Neural crest cell (in vitro differentiated cells): ENCODE measurements around the gene PCDHB2. TPM values are rescaled to one million over a fixed set of nuclear protein-coding genes. Genes with fewer than 3 reads are reported as not detected.
"Not testable (repeated sequence)": the region's sequence is repeated elsewhere in the genome, so short reads cannot be mapped to it uniquely, and the experiment has no call there.

Experiments used
- DNase-seq: peaks from one replicate; pipeline ENCODE4 v3.0.0; 2021; ENCODE audit warnings: low read depth, mixed read lengths, low spot score
- H3K27ac Mint-ChIP-seq: one replicate; pipeline ENCODE4 v1.8.0; 2021; ENCODE audit warnings: mild to moderate bottlenecking, mixed read lengths; ENCODE audit not compliant: unreplicated experiment
- H3K27me3 Mint-ChIP-seq: 2 replicates; pipeline ENCODE4 v1.8.0; 2021; ENCODE audit warnings: low read depth, mild to moderate bottlenecking, mixed read lengths
- H3K36me3 Mint-ChIP-seq: 2 replicates; pipeline ENCODE4 v1.8.0; 2021; ENCODE audit warnings: low read depth, mild to moderate bottlenecking, mixed read lengths
- H3K4me1 Mint-ChIP-seq: 2 replicates; pipeline ENCODE4 v1.8.0; 2021; ENCODE audit warnings: mixed read lengths
- H3K4me3 Mint-ChIP-seq: one replicate; pipeline ENCODE4 v1.8.0; 2021; ENCODE audit warnings: mild to moderate bottlenecking, mixed read lengths
- H3K9me3 Mint-ChIP-seq: 2 replicates; pipeline ENCODE4 v1.8.0; 2021; ENCODE audit warnings: mixed read lengths
- total RNA-seq: library from RNA; stranded (reverse); gene quantifications from 2 replicates; pipeline ENCODE4 v1.2.1, GENCODE V29; 2021
- TF ChIP-seq, protein P1 (sequence below): fragments of 200-600 bp; sonication (generic); conservative IDR thresholded peaks from 2 replicates; pipeline ENCODE4 v1.5.0; 2021; ENCODE audit warnings: antibody characterized with exemption, mild to moderate bottlenecking

Gene PCDHB2
- total RNA-seq, 1 donor from 2014 or later = 57.8 TPM

DNA sequence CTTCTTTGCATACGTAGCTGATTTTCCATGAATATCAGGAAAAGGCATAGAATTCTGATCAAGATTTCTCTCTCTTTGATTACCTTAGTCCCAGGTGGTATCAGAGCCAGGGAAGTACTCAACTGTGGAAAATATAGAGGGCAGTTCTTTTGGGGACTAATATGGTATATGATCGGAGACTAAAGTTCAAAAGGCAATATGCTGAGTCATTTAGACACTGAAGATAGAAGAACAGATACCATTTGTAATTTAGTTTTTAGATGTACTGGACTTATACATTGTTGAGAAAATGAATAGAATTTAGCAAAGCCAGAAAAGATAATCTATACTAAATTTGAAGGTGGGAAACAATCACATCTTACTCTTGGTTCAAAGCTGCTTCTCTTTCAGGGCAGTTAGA, 10.9 kb downstream of the PCDHB2 start:
- no peaks in the 10 kb centered on the region for H3K27me3 Mint-ChIP-seq
- H3K9me3 Mint-ChIP-seq = peaks cover 20% of the 10 kb centered on the region
- H3K27ac Mint-ChIP-seq = no peak overlapping the region
- H3K36me3 Mint-ChIP-seq = peaks cover 67% of the 10 kb centered on the region
- TF ChIP-seq, protein P1, sequence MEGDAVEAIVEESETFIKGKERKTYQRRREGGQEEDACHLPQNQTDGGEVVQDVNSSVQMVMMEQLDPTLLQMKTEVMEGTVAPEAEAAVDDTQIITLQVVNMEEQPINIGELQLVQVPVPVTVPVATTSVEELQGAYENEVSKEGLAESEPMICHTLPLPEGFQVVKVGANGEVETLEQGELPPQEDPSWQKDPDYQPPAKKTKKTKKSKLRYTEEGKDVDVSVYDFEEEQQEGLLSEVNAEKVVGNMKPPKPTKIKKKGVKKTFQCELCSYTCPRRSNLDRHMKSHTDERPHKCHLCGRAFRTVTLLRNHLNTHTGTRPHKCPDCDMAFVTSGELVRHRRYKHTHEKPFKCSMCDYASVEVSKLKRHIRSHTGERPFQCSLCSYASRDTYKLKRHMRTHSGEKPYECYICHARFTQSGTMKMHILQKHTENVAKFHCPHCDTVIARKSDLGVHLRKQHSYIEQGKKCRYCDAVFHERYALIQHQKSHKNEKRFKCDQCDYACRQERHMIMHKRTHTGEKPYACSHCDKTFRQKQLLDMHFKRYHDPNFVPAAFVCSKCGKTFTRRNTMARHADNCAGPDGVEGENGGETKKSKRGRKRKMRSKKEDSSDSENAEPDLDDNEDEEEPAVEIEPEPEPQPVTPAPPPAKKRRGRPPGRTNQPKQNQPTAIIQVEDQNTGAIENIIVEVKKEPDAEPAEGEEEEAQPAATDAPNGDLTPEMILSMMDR = no peak
- no peaks in the 10 kb centered on the region for H3K4me1 Mint-ChIP-seq
- no peak overlapping the region for H3K4me3 Mint-ChIP-seq
- DNase-seq = no peak

DNA sequence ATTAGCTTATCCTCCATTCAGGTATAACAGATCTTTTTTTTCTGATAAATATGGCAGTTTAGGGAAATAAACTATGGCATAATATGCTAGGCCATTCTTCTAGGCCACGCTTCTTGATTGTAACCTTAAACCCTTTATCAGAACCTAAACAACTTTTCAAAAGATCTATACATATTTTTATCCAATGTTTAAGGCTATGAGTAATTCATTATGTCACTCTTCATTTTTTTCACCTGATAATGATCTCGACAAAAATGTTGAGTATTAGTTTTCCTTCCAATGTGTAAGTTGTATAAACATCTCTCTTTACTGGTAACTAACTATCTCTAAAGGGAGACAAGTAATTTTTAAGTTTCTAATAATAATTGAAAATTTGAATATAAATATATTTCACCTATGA, 24.8 kb downstream of the PCDHB2 start:
- peaks cover 28% of the 10 kb centered on the region for H3K9me3 Mint-ChIP-seq

DNA sequence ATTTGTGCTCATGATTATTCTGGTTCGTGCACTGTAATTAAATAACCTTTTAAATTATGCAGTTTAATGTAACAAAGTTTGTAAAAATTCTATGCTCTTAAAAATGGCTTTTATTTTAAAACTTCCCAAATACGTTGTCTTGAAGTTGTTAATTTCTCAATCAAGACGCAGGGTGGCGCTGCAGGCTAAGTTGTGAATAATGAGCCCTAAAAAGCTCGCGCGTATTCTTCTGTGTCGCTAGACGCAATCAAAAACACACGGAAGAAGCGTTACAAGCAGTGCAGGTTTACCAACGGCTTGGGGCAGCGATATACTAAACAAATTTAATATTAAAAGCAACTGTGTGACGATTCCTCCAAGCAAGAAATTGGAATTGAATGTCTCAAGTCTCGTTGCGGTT, 27.1 kb downstream of the PCDHB2 start, which contains the start of gene PCDHB4:
PCDHB4 (plus strand) TSS at position 256 of the 400 bp plus-strand sequence. CDS start 181 bp downstream, outside the sequence.
- Mint-ChIP-seq H3K9me3 (peaks cover 15% of the 10 kb centered on the region), H3K27ac (no peak within 1 kb of the TSS), H3K27me3 (no peaks in the 10 kb centered on the region), H3K4me1 (no peaks in the 10 kb centered on the region), H3K4me3 (no peak within 1 kb of the TSS), H3K36me3 (peaks cover 47% of the 10 kb centered on the region)
- TF ChIP-seq, protein P1 = no peak
- no peak for DNase-seq

More for the DNA sequence above, 24.8 kb downstream of the PCDHB2 start:
- TF ChIP-seq, protein P1 = no peak
- H3K27me3 Mint-ChIP-seq = no peaks in the 10 kb centered on the region
- no peak for DNase-seq
- H3K4me1 Mint-ChIP-seq = no peaks in the 10 kb centered on the region
- H3K4me3 Mint-ChIP-seq = no peak overlapping the region
- peaks cover 61% of the 10 kb centered on the region for H3K36me3 Mint-ChIP-seq
- no peak overlapping the region for H3K27ac Mint-ChIP-seq

DNA sequence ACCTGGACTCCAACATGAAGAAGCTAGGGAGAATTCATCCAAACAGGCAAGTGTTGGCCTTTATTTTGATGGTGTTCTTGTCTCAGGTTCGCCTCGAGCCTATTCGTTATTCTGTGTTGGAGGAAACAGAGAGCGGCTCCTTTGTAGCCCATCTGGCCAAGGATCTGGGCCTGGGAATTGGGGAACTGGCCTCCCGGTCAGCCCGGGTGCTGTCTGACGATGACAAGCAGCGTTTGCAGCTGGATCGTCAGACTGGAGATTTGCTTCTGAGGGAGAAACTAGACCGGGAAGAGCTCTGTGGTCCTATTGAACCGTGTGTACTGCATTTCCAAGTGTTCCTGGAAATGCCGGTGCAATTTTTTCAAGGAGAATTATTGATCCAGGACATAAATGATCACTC, 27.6 kb downstream of the PCDHB2 start:
- H3K9me3 Mint-ChIP-seq = peaks cover 12% of the 10 kb centered on the region
- peaks cover 44% of the 10 kb centered on the region for H3K36me3 Mint-ChIP-seq
- no peaks in the 10 kb centered on the region for H3K4me1 Mint-ChIP-seq

DNA sequence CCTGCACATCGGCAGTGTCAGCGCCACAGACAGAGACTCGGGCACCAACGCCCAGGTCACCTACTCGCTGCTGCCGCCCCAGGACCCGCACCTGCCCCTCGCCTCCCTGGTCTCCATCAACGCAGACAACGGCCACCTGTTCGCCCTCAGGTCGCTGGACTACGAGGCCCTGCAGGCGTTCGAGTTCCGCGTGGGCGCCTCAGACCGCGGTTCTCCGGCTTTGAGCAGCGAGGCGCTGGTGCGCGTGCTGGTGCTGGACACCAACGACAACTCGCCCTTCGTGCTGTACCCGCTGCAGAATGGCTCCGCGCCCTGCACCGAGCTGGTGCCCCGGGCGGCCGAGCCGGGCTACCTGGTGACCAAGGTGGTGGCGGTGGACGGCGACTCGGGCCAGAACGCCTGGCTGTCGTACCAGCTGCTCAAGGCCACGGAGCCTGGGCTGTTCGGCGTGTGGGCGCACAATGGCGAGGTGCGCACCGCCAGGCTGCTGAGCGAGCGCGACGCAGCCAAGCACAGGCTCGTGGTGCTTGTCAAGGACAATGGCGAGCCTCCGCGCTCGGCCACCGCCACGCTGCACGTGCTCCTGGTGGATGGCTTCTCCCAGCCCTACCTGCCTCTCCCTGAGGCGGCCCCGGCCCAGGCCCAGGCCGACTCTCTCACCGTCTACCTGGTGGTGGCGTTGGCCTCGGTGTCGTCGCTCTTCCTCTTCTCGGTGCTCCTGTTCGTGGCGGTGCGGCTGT, 29.2 kb downstream of the PCDHB2 start:
- H3K36me3 Mint-ChIP-seq = peaks cover 47% of the 10 kb centered on the region
- not testable (repeated sequence) for H3K27ac Mint-ChIP-seq, H3K27me3 Mint-ChIP-seq, H3K4me3 Mint-ChIP-seq, H3K4me1 Mint-ChIP-seq, DNase-seq
- H3K9me3 Mint-ChIP-seq = peaks cover 13% of the 10 kb centered on the region

More for the DNA sequence above, 27.6 kb downstream of the PCDHB2 start:
- H3K27ac Mint-ChIP-seq = no peak overlapping the region
- TF ChIP-seq, protein P1 = no peak
- no peak overlapping the region for H3K4me3 Mint-ChIP-seq
- no peaks in the 10 kb centered on the region for H3K27me3 Mint-ChIP-seq
- no peak for DNase-seq

DNA sequence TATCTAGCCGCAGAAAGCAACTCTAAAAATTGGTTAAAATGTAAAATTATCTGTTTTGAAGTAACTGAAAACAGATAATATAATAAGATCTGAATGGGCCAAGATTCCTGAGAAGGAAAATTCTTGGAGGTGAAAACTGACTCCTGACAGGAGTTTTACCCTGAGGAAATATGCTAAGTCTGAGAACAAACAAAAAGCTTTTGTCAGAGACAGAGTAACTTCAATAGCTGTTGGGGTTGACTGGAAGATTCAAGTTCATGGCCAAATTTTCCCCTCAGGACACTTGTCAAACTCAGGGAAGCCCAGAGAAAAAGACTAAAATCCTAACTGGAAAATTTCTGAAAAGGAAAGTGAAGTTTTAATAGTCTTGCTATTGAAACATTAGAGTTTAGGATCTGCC, 32.9 kb downstream of the PCDHB2 start:
- Mint-ChIP-seq H3K27ac (no peak overlapping the region), H3K27me3 (no peaks in the 10 kb centered on the region), H3K36me3 (peaks cover 37% of the 10 kb centered on the region), H3K9me3 (peaks cover 17% of the 10 kb centered on the region), H3K4me1 (peaks cover 5% of the 10 kb centered on the region), H3K4me3 (no peak overlapping the region)
- TF ChIP-seq, protein P1 = no peak
- DNase-seq = no peak
